Hepatocyte (in vitro differentiated cells): ENCODE results near the gene NHERF1.

Source experiments
- CTCF ChIP-seq: fragments of 200-600 bp; sonication (generic); IDR thresholded peaks from 2 replicates; pipeline ENCODE4 v1.5.1; 2016; ENCODE audit warnings: antibody characterized with exemption, mild to moderate bottlenecking; ENCODE audit not compliant: poor library complexity
- EZH2 ChIP-seq: fragments of 200-600 bp; sonication (generic); IDR thresholded peaks from 2 replicates; pipeline ENCODE4 v1.6.1; 2016; ENCODE audit warnings: antibody characterized with exemption, mild to moderate bottlenecking, borderline replicate concordance

- no peak for TF ChIP-seq CTCF
- no peak for TF ChIP-seq EZH2
Observed at GRCh38 chr17:74798239-74798707, 49.8 kb downstream of the NHERF1 start.
